ENCODE data around the gene ADCK1. TPM values are rescaled to one million over a fixed set of nuclear protein-coding genes. Genes with fewer than 3 reads are reported as not detected.

The ADCK1 gene
- total and polyA plus RNA-seq, 9 of the 15 experiments (the other 6 are each of a cell fraction or from before 2014, with no cell fraction given), result 2.8 to 8.9 (median 4.3) TPM

DNA sequence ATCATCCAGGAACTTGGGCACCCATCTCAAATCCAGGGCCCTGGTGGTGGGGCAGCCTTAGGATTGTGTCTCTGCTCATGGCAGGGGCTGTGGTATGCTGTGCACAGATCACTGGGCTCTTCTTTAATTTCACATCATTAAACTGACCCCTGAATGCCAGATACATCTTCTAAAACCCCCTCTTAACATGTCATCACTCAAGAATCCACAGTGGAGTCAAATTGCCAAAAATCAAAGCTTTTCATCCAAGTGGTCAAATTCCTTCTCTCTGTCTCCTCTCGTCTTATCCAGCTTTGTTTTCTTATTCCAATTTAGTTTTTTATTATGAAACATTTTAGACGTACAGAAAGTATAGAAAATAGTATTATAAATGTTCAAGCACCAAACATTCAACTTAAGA is 97.5 kb downstream of the ADCK1 start (continued):
- TF ChIP-seq, protein P1, sequence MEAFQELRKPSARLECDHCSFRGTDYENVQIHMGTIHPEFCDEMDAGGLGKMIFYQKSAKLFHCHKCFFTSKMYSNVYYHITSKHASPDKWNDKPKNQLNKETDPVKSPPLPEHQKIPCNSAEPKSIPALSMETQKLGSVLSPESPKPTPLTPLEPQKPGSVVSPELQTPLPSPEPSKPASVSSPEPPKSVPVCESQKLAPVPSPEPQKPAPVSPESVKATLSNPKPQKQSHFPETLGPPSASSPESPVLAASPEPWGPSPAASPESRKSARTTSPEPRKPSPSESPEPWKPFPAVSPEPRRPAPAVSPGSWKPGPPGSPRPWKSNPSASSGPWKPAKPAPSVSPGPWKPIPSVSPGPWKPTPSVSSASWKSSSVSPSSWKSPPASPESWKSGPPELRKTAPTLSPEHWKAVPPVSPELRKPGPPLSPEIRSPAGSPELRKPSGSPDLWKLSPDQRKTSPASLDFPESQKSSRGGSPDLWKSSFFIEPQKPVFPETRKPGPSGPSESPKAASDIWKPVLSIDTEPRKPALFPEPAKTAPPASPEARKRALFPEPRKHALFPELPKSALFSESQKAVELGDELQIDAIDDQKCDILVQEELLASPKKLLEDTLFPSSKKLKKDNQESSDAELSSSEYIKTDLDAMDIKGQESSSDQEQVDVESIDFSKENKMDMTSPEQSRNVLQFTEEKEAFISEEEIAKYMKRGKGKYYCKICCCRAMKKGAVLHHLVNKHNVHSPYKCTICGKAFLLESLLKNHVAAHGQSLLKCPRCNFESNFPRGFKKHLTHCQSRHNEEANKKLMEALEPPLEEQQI (IDR thresholded peaks at IDR 0.05), result no peak
- TF ChIP-seq GTF2F1 (IDR thresholded peaks at IDR 0.05; ENCODE audit: low read depth, low read length), result no peak
- TF ChIP-seq ZC3H4 (CRISPR knock-in tag; IDR thresholded peaks at IDR 0.05; ENCODE audit: borderline replicate concordance), result no peak
- TF ChIP-seq, protein P2, sequence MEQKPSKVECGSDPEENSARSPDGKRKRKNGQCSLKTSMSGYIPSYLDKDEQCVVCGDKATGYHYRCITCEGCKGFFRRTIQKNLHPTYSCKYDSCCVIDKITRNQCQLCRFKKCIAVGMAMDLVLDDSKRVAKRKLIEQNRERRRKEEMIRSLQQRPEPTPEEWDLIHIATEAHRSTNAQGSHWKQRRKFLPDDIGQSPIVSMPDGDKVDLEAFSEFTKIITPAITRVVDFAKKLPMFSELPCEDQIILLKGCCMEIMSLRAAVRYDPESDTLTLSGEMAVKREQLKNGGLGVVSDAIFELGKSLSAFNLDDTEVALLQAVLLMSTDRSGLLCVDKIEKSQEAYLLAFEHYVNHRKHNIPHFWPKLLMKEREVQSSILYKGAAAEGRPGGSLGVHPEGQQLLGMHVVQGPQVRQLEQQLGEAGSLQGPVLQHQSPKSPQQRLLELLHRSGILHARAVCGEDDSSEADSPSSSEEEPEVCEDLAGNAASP (IDR thresholded peaks at IDR 0.05), result no peak
- TF ChIP-seq, protein P3, sequence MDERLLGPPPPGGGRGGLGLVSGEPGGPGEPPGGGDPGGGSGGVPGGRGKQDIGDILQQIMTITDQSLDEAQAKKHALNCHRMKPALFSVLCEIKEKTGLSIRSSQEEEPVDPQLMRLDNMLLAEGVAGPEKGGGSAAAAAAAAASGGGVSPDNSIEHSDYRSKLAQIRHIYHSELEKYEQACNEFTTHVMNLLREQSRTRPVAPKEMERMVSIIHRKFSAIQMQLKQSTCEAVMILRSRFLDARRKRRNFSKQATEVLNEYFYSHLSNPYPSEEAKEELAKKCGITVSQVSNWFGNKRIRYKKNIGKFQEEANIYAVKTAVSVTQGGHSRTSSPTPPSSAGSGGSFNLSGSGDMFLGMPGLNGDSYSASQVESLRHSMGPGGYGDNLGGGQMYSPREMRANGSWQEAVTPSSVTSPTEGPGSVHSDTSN (CRISPR knock-in tag; IDR thresholded peaks at IDR 0.05; ENCODE audit: low read depth), result no peak
- TF ChIP-seq, protein P3 (tag; conservative IDR thresholded peaks at IDR 0.05; ENCODE audit: low read depth), result no peak
- TF ChIP-seq ZNF121 (CRISPR knock-in tag; conservative IDR thresholded peaks at IDR 0.05), result no peak
- no peak for TF ChIP-seq ZFP1 (CRISPR knock-in tag; IDR thresholded peaks at IDR 0.05)
- TF ChIP-seq FOS (IDR thresholded peaks at IDR 0.05; ENCODE audit: extremely low read depth, insufficient read length), result no peak
- TF ChIP-seq, protein P4, sequence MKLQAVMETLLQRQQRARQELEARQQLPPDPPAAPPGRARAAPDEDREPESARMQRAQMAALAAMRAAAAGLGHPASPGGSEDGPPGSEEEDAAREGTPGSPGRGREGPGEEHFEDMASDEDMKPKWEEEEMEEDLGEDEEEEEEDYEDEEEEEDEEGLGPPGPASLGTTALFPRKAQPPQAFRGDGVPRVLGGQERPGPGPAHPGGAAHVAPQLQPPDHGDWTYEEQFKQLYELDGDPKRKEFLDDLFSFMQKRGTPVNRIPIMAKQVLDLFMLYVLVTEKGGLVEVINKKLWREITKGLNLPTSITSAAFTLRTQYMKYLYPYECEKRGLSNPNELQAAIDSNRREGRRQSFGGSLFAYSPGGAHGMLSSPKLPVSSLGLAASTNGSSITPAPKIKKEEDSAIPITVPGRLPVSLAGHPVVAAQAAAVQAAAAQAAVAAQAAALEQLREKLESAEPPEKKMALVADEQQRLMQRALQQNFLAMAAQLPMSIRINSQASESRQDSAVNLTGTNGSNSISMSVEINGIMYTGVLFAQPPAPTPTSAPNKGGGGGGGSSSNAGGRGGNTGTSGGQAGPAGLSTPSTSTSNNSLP (IDR thresholded peaks at IDR 0.05; ENCODE audit: borderline replicate concordance, low read depth, low read length), result no peak

Data from K562 (cell line).